MM.1S (cell line): Measurements from ENCODE around the gene PDCD10.

Experiments
- DNase-seq: peaks from one replicate; pipeline ENCODE4 v3.0.0-alpha.2; 2015
- H2AFZ ChIP-seq: fragments of 300-600 bp; sonication (generic); 2 replicates; pipeline ENCODE4 v1.6.0; 2016; ENCODE audit warnings: antibody characterized with exemption, low read length
- H3F3A ChIP-seq: fragments of 300-600 bp; sonication (generic); 2 replicates; pipeline ENCODE4 v1.6.1; 2016; ENCODE audit warnings: mild to moderate bottlenecking, antibody characterized with exemption, low read length, moderate library complexity, mixed read lengths; ENCODE audit not compliant: insufficient read depth
- H3K27ac ChIP-seq: fragments of 300-600 bp; sonication (generic); 2 replicates; pipeline ENCODE4 v1.5.1; 2016; ENCODE audit warnings: mild to moderate bottlenecking, low read length
- H3K27me3 ChIP-seq: fragments of 300-600 bp; sonication (generic); replicated peaks from 2 replicates; pipeline ENCODE4 v1.6.0; 2016; ENCODE audit warnings: low read length; ENCODE audit not compliant: insufficient read depth
- H3K36me3 ChIP-seq: fragments of 300-600 bp; sonication (generic); replicated peaks from 2 replicates; pipeline ENCODE4 v1.6.1; 2016; ENCODE audit warnings: mild to moderate bottlenecking, low read length, mixed read lengths; ENCODE audit not compliant: insufficient read depth
- H3K4me1 ChIP-seq: fragments of 300-600 bp; sonication (generic); 2 replicates; pipeline ENCODE4 v1.6.1; 2016; ENCODE audit warnings: low read length, mixed read lengths
- H3K4me2 ChIP-seq: fragments of 300-600 bp; sonication (generic); 2 replicates; pipeline ENCODE4 v1.6.0; 2016; ENCODE audit warnings: low read depth, low read length
- H3K4me3 ChIP-seq: fragments of 300-600 bp; sonication (generic); 2 replicates; pipeline ENCODE4 v1.5.1; 2016; ENCODE audit warnings: low read length, mixed read lengths
- H3K79me2 ChIP-seq: fragments of 300-600 bp; sonication (generic); 2 replicates; pipeline ENCODE4 v1.6.1; 2016; ENCODE audit warnings: mixed run types, low read length, mixed read lengths
- H3K9ac ChIP-seq: fragments of 300-600 bp; sonication (generic); 2 replicates; pipeline ENCODE4 v1.6.1; 2016; ENCODE audit warnings: low read length, mixed read lengths
- H3K9me2 ChIP-seq: fragments of 300-600 bp; sonication (generic); replicated peaks from 2 replicates; pipeline ENCODE4 v1.6.1; 2016; ENCODE audit warnings: mild to moderate bottlenecking, low read length, mixed read lengths; ENCODE audit not compliant: insufficient read depth
- H3K9me3 ChIP-seq: fragments of 300-600 bp; sonication (generic); replicated peaks from 2 replicates; pipeline ENCODE4 v1.6.1; 2016; ENCODE audit warnings: mild to moderate bottlenecking, low read length, mixed read lengths; ENCODE audit not compliant: insufficient read depth
- H4K20me1 ChIP-seq: fragments of 300-600 bp; sonication (generic); 2 replicates; pipeline ENCODE4 v1.6.1; 2016; ENCODE audit warnings: mild to moderate bottlenecking, low read length, moderate library complexity, mixed read lengths; ENCODE audit not compliant: insufficient read depth
- EZH2 ChIP-seq: fragments of 300-600 bp; sonication (generic); optimal IDR thresholded peaks from 2 replicates; pipeline ENCODE3; 2017; ENCODE audit warnings: low read depth, mild to moderate bottlenecking, antibody characterized with exemption, low read length, mixed read lengths
- EZH2phosphoT487 ChIP-seq: fragments of 300-600 bp; sonication (generic); IDR thresholded peaks from 2 replicates; pipeline ENCODE4 v1.6.1; 2018; ENCODE audit warnings: antibody characterized with exemption, low read length
- TF ChIP-seq, protein P1 (sequence below): fragments of 300-600 bp; sonication (generic); IDR thresholded peaks from 2 replicates; pipeline ENCODE4 v1.5.1; 2016; ENCODE audit warnings: antibody characterized with exemption, low read length, mixed read lengths

Gene PDCD10

GRCh38 chr3:167651826-167652225 lies 82.9 kb downstream of the PDCD10 start:
- Histone ChIP-seq H3K27me3 (no peaks in the 10 kb centered on the region), H3K9me2 (no peaks in the 10 kb centered on the region), H3K4me3 (no peak overlapping the region), H3K9me3 (no peaks in the 10 kb centered on the region), H3K27ac (no peak overlapping the region), H3F3A (no peaks in the 10 kb centered on the region), H3K4me1 (no peaks in the 10 kb centered on the region), H2AFZ (no peak overlapping the region), H3K9ac (no peak overlapping the region), H3K4me2 (no peak overlapping the region), H3K36me3 (no peaks in the 10 kb centered on the region), H3K79me2 (no peaks in the 10 kb centered on the region), H4K20me1 (no peaks in the 10 kb centered on the region)
- no peak for TF ChIP-seq EZH2
- no peak for TF ChIP-seq EZH2phosphoT487
- TF ChIP-seq, protein P1, sequence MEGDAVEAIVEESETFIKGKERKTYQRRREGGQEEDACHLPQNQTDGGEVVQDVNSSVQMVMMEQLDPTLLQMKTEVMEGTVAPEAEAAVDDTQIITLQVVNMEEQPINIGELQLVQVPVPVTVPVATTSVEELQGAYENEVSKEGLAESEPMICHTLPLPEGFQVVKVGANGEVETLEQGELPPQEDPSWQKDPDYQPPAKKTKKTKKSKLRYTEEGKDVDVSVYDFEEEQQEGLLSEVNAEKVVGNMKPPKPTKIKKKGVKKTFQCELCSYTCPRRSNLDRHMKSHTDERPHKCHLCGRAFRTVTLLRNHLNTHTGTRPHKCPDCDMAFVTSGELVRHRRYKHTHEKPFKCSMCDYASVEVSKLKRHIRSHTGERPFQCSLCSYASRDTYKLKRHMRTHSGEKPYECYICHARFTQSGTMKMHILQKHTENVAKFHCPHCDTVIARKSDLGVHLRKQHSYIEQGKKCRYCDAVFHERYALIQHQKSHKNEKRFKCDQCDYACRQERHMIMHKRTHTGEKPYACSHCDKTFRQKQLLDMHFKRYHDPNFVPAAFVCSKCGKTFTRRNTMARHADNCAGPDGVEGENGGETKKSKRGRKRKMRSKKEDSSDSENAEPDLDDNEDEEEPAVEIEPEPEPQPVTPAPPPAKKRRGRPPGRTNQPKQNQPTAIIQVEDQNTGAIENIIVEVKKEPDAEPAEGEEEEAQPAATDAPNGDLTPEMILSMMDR, result no peak
- DNase-seq, result no peak

DNA sequence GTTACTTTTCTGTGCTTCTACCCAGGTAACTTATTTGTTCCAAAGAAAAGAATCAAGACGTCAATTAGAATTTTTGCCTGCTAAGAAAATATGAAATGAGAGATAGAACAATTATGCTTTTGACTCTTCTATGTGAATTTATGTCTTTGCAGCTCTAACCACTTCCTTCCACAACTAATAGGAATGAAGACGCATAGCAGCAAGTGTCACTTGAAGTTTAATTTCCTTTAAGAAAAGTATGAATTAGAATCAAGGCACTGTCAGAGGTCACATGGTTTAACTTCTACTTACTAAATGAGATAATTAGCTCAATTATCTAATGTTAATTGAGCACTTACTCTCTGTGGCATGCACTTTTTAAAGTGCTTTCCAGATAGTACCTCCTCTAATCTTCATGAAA lies 84.2 kb downstream of the PDCD10 start:
- H3K9me3 ChIP-seq, result no peaks in the 10 kb centered on the region
- H3K4me3 ChIP-seq, result no peak overlapping the region
- no peak overlapping the region for H3K9ac ChIP-seq
- H3K79me2 ChIP-seq, result no peaks in the 10 kb centered on the region
- H3K36me3 ChIP-seq, result no peaks in the 10 kb centered on the region
- H3F3A ChIP-seq, result no peaks in the 10 kb centered on the region
- no peaks in the 10 kb centered on the region for H3K9me2 ChIP-seq
- H2AFZ ChIP-seq, result no peak overlapping the region
- H3K27me3 ChIP-seq, result no peaks in the 10 kb centered on the region
- no peak for TF ChIP-seq EZH2phosphoT487
- no peak for TF ChIP-seq EZH2
- TF ChIP-seq, protein P1, result no peak
- no peak for DNase-seq
- H4K20me1 ChIP-seq, result no peaks in the 10 kb centered on the region
- no peak overlapping the region for H3K4me2 ChIP-seq
- H3K27ac ChIP-seq, result no peak overlapping the region
- no peaks in the 10 kb centered on the region for H3K4me1 ChIP-seq

- H3K9me2 ChIP-seq, result no peaks in the 10 kb centered on the region
- no peaks in the 10 kb centered on the region for H3K79me2 ChIP-seq
- H3K27ac ChIP-seq, result no peak overlapping the region
- H3K9ac ChIP-seq, result no peak overlapping the region
- H3K27me3 ChIP-seq, result no peaks in the 10 kb centered on the region
- TF ChIP-seq, protein P1, result no peak
- TF ChIP-seq EZH2phosphoT487, result no peak
- no peak for TF ChIP-seq EZH2
- no peak overlapping the region for H3K4me3 ChIP-seq
- no peak overlapping the region for H2AFZ ChIP-seq
- no peaks in the 10 kb centered on the region for H3K9me3 ChIP-seq
- DNase-seq, result no peak
- H3K4me2 ChIP-seq, result no peak overlapping the region
- no peaks in the 10 kb centered on the region for H3K36me3 ChIP-seq
- H3F3A ChIP-seq, result no peaks in the 10 kb centered on the region
- H3K4me1 ChIP-seq, result no peaks in the 10 kb centered on the region
- no peaks in the 10 kb centered on the region for H4K20me1 ChIP-seq
Measured at GRCh38 chr3:167649746-167650145, 84.9 kb downstream of the PDCD10 start.
